Coronary artery (tissue), 2 donors: ENCODE measurements around the gene NDUFB1.

Experiments
- DNase-seq: peaks from one replicate; pipeline ENCODE4 v3.0.0-alpha.2; 2017; ENCODE audit warnings: low spot score
- H3K27ac ChIP-seq, 2 donors: fragments of 200-600 bp; sonication (generic); one replicate each; pipeline ENCODE4 v1.5.1; 2016 to 2019
- H3K4me3 ChIP-seq: fragments of 200-600 bp; sonication (generic); 2 replicates; pipeline ENCODE4 v1.5.1; 2016; ENCODE audit warnings: mild to moderate bottlenecking, moderate library complexity
- TF ChIP-seq, protein P1 (sequence below): fragments of 200-600 bp; sonication (generic); IDR thresholded peaks from one replicate; pipeline ENCODE4 v1.5.1; 2019; ENCODE audit warnings: antibody characterized with exemption

Gene NDUFB1

DNA sequence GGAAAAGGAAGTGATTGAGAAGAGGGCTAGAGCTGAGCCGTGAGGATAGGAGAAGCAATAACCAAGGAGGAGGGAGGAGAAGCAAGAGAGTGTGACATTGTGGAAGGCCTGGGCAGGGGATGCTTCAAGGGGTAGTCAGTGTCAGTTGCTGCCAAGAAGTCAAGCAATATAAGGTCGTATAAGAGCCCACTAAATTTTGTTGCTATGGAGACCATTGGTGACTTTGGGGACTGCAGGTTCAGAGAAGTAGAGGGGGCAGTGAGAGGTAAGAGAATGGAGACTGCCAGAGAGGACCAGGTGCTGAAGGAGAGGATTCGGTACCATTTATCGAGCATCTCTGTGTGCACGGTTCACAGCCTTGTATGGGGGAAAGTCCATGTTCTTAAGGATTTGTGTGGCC is 12.0 kb downstream of the NDUFB1 start:
- TF ChIP-seq, protein P1, sequence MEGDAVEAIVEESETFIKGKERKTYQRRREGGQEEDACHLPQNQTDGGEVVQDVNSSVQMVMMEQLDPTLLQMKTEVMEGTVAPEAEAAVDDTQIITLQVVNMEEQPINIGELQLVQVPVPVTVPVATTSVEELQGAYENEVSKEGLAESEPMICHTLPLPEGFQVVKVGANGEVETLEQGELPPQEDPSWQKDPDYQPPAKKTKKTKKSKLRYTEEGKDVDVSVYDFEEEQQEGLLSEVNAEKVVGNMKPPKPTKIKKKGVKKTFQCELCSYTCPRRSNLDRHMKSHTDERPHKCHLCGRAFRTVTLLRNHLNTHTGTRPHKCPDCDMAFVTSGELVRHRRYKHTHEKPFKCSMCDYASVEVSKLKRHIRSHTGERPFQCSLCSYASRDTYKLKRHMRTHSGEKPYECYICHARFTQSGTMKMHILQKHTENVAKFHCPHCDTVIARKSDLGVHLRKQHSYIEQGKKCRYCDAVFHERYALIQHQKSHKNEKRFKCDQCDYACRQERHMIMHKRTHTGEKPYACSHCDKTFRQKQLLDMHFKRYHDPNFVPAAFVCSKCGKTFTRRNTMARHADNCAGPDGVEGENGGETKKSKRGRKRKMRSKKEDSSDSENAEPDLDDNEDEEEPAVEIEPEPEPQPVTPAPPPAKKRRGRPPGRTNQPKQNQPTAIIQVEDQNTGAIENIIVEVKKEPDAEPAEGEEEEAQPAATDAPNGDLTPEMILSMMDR: no peak
- no peak for DNase-seq
- Histone ChIP-seq H3K27ac (no peak overlapping the region), H3K4me3 (no peak overlapping the region)

DNA sequence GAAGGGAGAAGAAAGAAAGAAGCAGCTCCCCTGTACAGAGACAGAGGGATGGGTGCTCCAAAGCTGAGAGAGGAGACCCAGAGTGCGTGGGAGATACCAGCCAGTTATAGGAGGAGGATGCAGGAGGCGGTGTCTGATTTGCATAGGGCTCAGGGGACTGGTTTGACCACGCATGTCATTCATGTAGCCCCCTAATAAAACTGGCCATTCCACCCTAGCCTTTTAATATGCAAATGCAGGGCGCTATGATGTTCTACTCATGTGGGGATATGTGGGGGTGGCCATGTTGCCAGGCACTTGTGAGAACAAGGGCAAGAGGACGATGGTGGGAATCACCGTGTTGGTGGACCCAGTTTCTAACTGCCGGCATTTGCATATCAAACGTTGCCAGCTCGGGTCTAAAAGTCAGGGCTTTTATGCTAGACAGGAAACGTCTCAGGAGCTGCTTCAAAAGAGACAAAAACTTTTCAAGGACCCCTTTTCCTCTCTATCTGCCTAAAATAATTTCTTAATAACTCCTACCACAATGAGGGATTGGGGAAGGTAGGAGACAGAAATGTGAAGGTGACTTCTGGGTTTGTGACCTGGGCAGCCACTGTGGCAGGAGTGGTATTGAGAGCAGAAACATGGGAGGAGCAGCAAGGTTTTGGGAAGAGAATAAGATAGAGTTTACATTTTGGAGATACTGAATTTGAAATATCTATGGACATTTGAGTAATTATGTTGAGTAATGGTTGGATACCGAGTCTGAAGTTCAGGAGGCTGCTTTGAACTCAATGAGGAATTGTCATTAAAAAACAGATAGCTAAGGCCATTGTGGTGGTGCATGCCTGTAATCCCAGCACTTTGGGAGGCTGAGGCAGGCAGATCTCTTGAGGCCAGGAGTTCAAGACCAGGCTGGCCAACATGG is 12.9 kb downstream of the NDUFB1 start:
- TF ChIP-seq, protein P1: no peak
- DNase-seq: no peak
- Histone ChIP-seq H3K4me3 (no peak overlapping the region), H3K27ac (no peak overlapping the region)

DNA sequence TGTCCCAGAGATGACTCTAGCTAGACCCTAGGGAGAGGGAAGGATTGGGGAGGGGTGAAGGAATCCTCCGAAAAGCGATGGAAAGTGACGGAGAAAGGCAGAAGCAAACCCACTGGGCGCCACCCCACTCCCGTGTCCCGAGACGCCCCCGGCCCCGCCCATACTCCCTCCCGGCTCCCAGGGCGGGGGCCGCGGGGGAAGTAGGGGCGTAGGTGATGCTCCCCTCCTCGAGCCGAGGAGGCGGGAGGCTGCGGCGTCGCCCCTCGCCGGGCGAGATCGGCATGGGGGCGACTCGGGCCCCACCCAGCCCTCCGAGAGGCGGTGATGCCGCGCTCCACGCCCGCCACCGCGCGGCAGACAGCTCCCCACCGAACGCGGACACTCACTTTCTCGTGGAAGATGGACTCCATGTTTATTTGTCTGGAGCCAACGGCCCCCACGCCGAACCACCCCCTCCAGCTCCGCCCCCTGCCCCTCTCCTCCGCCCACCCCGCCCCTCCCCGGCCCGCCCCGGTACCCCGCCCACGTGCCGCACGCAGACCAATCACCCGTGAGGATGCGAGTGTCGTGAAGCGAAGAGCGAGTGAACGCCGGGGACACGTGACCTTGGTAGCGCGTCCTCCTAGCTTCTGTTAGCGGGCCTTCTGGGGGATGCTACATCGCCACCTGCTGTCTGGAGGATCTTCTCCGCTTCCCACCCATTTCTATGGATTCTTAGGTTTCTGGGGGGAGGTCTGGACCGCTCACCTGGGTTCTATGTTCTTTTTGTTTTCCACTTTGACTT is 15.2 kb downstream of the NDUFB1 start, which contains the start of gene ATXN3:
Gene ATXN3, minus strand, starts transcription at position 440 of the 784 bp plus-strand sequence. Its CDS starts 30 bp downstream, at position 410.
- H3K27ac ChIP-seq: peak within 1 kb of the TSS; percentile 93 to 98
- peak; percentile 98 for DNase-seq
- H3K4me3 ChIP-seq: peak within 1 kb of the TSS; percentile 95
- TF ChIP-seq, protein P1: peak; percentile 64

DNA sequence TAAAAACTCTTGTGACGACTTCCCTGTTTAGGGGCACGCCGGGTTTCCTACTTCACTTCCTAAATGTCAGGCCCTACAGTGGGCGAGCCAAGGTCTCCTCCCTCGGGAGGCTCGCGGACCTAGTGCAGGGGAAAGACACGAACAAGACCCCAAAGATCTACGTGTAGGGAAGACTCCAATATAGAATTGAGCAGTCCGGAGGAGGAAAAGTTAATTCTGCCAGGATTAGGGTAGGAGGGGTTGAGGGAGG is 15.7 kb downstream of the NDUFB1 start:
- peak; percentile 80 for DNase-seq
- peak overlapping the region; percentile 95 for H3K4me3 ChIP-seq
- TF ChIP-seq, protein P1: no peak
- peak overlapping the region; percentile 93 to 98 for H3K27ac ChIP-seq

DNA sequence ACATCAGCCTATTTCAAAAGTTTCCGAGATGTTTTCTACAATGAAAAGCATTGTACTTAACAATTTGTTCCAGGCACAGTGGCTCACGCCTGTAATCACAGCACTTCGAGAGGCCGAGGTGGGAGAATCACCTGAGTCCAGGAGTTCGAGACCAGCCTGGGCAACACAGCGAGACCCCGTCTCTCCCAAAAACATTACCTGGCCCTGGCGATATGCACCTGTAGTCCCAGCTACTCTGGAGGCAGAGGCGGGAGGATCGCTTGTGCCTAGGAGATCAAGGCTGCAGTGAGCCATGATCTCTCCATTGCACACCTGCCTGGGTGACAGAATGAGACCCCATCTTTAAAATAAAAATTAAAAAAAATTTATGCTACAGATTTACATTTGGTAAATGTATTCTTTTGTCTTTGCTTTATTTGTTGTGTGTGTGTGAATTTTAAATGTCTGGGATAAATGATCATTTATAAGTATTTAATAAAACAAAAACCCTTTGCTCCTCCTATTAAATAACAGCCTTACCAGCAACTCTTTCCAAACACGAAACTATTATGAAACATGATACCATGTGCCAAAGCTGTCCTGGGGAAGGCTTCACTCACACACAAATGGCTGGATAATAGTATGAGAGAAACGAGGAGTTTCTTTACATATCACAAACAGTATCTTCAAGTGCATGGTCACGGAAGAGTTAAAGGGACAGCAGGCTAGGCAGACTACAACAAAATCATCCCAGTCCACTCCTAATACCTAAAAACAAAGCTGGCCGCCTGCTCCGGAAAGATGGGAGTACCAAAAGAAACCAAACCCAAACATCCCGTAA is 16.2 kb downstream of the NDUFB1 start:
- no peak for DNase-seq
- Histone ChIP-seq H3K4me3 (peak overlapping the region; percentile 95), H3K27ac (peak overlapping the region; percentile 93 to 98)
- TF ChIP-seq, protein P1: no peak

DNA sequence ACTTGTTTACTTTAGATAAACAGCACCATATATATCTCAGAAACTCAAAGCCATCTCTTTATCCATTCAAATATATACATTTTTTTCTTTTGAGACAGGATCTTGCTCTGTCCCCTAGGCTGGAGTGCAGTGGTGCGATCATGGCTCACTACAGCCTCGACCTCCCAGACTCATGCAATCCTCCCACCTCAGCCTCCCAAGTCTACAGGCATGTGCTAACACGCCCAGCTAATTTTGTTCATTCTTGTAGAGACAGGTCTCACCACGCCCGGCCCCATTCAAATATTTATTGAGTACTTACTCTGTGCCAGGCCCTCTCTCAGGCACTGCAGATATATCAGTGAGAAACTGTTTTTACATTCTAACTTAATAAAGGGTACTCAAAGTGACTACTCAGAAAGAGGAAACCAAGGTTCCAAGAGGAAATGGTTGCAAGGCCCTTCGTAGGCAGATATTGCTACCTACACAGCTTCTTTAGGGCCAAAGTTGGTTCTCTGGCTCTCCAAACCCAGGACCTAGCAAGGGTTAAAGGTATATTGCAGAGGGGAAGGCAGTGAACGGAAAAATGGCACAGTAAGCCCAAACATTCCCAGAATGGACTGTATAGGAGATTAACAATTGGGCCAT is 18.0 kb downstream of the NDUFB1 start:
- TF ChIP-seq, protein P1: no peak
- no peak for DNase-seq
- Histone ChIP-seq H3K4me3 (no peak overlapping the region), H3K27ac (no peak overlapping the region)
